HEK293T (cell line): Measurements from ENCODE around the gene GPX4.

Experiments used
- CTCF ChIA-PET: fragments of 350-600 bp; formaldehyde crosslinking; extraction: SDS; loops from one replicate; lab custom pipeline; 2021; ENCODE audit warnings: antibody characterized with exemption, inconsistent platforms; lab: Yijun Ruan, JAX
- POLR2A ChIA-PET: fragments of 350-600 bp; formaldehyde crosslinking; extraction: SDS; loops from one replicate; lab custom pipeline; 2020; ENCODE audit warnings: antibody characterized with exemption, inconsistent platforms; lab: Yijun Ruan, JAX
- DNase-seq: peaks from one replicate; pipeline ENCODE4 v3.0.0; 2012; ENCODE audit warnings: mixed read lengths; ENCODE audit errors: extremely low spot score
- ARNT ChIP-seq: fragments of 450-650 bp; IDR thresholded peaks from 2 replicates; pipeline ENCODE4 v1.6.1; 2017; ENCODE audit warnings: mild to moderate bottlenecking
- BHLHE40 ChIP-seq: fragments of 450-650 bp; IDR thresholded peaks from 2 replicates; pipeline ENCODE4 v1.6.1; 2016; ENCODE audit warnings: mild to moderate bottlenecking, moderate library complexity, borderline replicate concordance
- CTBP1 ChIP-seq: fragments of 450-650 bp; IDR thresholded peaks from 2 replicates; pipeline ENCODE4 v1.6.1; 2016; ENCODE audit warnings: borderline replicate concordance
- ELF4 ChIP-seq: fragments of 450-650 bp; IDR thresholded peaks from 2 replicates; pipeline ENCODE4 v1.6.1; 2017; ENCODE audit warnings: antibody characterized with exemption
- FOXA1 ChIP-seq: fragments of 450-650 bp; IDR thresholded peaks from 2 replicates; pipeline ENCODE4 v1.6.1; 2016; ENCODE audit warnings: mild to moderate bottlenecking
- FOXK2 ChIP-seq: fragments of 450-650 bp; IDR thresholded peaks from 2 replicates; pipeline ENCODE4 v1.6.1; 2016; ENCODE audit warnings: mild to moderate bottlenecking
- FOXM1 ChIP-seq: fragments of 450-650 bp; IDR thresholded peaks from 2 replicates; pipeline ENCODE4 v1.6.1; 2017; ENCODE audit warnings: mild to moderate bottlenecking, borderline replicate concordance
- HDGF ChIP-seq: fragments of 450-650 bp; IDR thresholded peaks from 2 replicates; pipeline ENCODE4 v1.6.1; 2017; ENCODE audit warnings: antibody characterized with exemption, borderline replicate concordance
- L3MBTL2 ChIP-seq: fragments of 450-650 bp; conservative IDR thresholded peaks from 2 replicates; pipeline ENCODE4 v1.6.1; 2016; ENCODE audit warnings: mild to moderate bottlenecking
- LEF1 ChIP-seq: fragments of 450-650 bp; IDR thresholded peaks from 2 replicates; pipeline ENCODE4 v1.6.1; 2017; ENCODE audit warnings: mild to moderate bottlenecking, borderline replicate concordance
- NFRKB ChIP-seq: fragments of 450-650 bp; IDR thresholded peaks from 2 replicates; pipeline ENCODE4 v1.6.1; 2016; ENCODE audit warnings: mild to moderate bottlenecking, moderate library complexity
- SP1 ChIP-seq: fragments of 450-650 bp; IDR thresholded peaks from 2 replicates; pipeline ENCODE4 v1.6.1; 2017
- SUZ12 ChIP-seq: fragments of 450-650 bp; IDR thresholded peaks from 2 replicates; pipeline ENCODE4 v1.6.1; 2016; ENCODE audit warnings: mild to moderate bottlenecking
- TARDBP ChIP-seq: fragments of 450-650 bp; IDR thresholded peaks from 2 replicates; pipeline ENCODE4 v1.6.1; 2016
- ZNF384 ChIP-seq: fragments of 450-650 bp; IDR thresholded peaks from 2 replicates; pipeline ENCODE4 v1.6.1; 2016
- TF ChIP-seq, protein P1 (sequence below): fragments of 450-650 bp; IDR thresholded peaks from 2 replicates; pipeline ENCODE4 v1.6.1; 2016

GPX4 gene

GRCh38 chr19:1141944-1142343 is 38.1 kb downstream of the GPX4 start:
- POLR2A ChIA-PET, result no interaction called here
- CTCF ChIA-PET, result no interaction called here
- TF ChIP-seq, protein P1, sequence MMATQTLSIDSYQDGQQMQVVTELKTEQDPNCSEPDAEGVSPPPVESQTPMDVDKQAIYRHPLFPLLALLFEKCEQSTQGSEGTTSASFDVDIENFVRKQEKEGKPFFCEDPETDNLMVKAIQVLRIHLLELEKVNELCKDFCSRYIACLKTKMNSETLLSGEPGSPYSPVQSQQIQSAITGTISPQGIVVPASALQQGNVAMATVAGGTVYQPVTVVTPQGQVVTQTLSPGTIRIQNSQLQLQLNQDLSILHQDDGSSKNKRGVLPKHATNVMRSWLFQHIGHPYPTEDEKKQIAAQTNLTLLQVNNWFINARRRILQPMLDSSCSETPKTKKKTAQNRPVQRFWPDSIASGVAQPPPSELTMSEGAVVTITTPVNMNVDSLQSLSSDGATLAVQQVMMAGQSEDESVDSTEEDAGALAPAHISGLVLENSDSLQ, result no peak
- no peak for TF ChIP-seq ARNT
- TF ChIP-seq BHLHE40, result no peak
- TF ChIP-seq TARDBP, result no peak
- TF ChIP-seq ZNF384, result no peak
- TF ChIP-seq NFRKB, result no peak
- TF ChIP-seq LEF1, result no peak
- no peak for TF ChIP-seq ELF4
- TF ChIP-seq L3MBTL2, result no peak
- no peak for TF ChIP-seq SUZ12
- no peak for TF ChIP-seq FOXK2
- TF ChIP-seq SP1, result no peak
- TF ChIP-seq FOXM1, result no peak
- TF ChIP-seq CTBP1, result no peak
- no peak for TF ChIP-seq FOXA1
- no peak for TF ChIP-seq HDGF
- no peak for DNase-seq

GRCh38 chr19:1143828-1144399 is 40.1 kb downstream of the GPX4 start:
- no peak for DNase-seq
- POLR2A ChIA-PET, result no interaction called here
- CTCF ChIA-PET, result no interaction called here
- TF ChIP-seq SUZ12 (no peak), FOXA1 (no peak), SP1 (no peak), BHLHE40 (no peak), LEF1 (no peak), CTBP1 (no peak), FOXK2 (no peak), HDGF (no peak)

- DNase-seq, result no peak
- CTCF ChIA-PET, result no interaction called here
- POLR2A ChIA-PET, result no interaction called here
- TF ChIP-seq NFRKB, result no peak
- no peak for TF ChIP-seq L3MBTL2
- TF ChIP-seq SUZ12, result no peak
- no peak for TF ChIP-seq ZNF384
- TF ChIP-seq FOXK2, result no peak
- no peak for TF ChIP-seq ELF4
- no peak for TF ChIP-seq ARNT
- no peak for TF ChIP-seq FOXM1
- TF ChIP-seq HDGF, result no peak
- TF ChIP-seq TARDBP, result no peak
- TF ChIP-seq, protein P1, result no peak
- no peak for TF ChIP-seq LEF1
- no peak for TF ChIP-seq BHLHE40
- no peak for TF ChIP-seq CTBP1
- no peak for TF ChIP-seq FOXA1
Observed at GRCh38 chr19:1144741-1145140, 40.9 kb downstream of the GPX4 start.

DNA sequence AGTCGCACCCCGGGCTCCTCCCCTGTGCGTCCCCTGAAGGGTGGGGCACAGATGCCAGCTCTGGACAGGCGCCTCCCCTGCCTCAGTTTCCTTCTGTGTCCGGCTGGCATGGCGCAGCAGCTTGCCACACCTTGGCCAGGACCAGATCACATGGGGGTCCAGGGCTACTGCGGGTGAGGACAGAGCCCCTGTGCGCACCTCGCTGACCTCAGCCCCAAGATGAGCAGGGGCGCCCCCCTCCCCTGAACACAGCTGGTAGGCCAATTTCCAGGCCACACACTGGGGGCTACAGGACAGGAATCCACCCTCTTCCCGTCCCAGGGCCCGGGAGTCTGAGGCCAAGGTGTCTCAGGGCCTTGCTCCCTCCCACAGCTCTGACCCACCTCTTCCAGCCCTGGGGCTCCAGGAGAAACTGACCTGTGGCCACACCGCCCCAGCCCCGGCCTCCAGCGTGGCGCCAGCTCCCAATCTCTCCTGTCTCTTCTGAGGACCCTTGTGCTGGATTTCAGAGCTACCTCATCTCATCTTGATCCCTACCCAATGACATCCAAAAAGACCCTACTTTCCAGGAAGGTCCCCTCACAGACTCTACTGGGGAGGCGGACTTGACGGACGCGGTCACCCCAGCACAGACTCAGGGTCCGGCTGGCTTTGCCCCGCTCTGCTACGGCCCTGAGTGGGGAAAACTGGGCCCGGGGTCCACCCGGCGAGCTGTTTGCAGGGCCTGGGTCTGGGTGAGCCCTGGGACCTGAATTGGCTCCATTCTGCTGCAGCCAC is 42.0 kb downstream of the GPX4 start:
- DNase-seq, result no peak
- TF ChIP-seq ZNF384, result no peak
- no peak for TF ChIP-seq FOXK2
- no peak for TF ChIP-seq FOXA1
- no peak for TF ChIP-seq TARDBP
- TF ChIP-seq HDGF, result no peak
- TF ChIP-seq SP1, result no peak
- no peak for TF ChIP-seq LEF1
- TF ChIP-seq CTBP1, result no peak
- no peak for TF ChIP-seq L3MBTL2
- TF ChIP-seq, protein P1, result no peak
- TF ChIP-seq SUZ12, result no peak
- no peak for TF ChIP-seq ELF4
- TF ChIP-seq NFRKB, result no peak
- TF ChIP-seq ARNT, result no peak
- ChIA-PET POLR2A (no interaction called here), CTCF (no interaction called here)

GRCh38 chr19:1146412-1146699 is 42.6 kb downstream of the GPX4 start:
- POLR2A ChIA-PET, result no interaction called here
- CTCF ChIA-PET, result no interaction called here
- DNase-seq, result no peak
- TF ChIP-seq BHLHE40, result no peak
- no peak for TF ChIP-seq TARDBP
- TF ChIP-seq CTBP1, result no peak
- no peak for TF ChIP-seq FOXM1
- TF ChIP-seq FOXA1, result no peak
- TF ChIP-seq FOXK2, result no peak
- TF ChIP-seq NFRKB, result no peak
- no peak for TF ChIP-seq L3MBTL2
